ENCODE results near the gene IGSF1.

IGSF1 gene

GRCh38 chrX:131237363-131237762 is 51.7 kb downstream of the IGSF1 start:
- Histone ChIP-seq H3K4me1 (ENCODE audit: control insufficient read depth, insufficient read depth, low read length) (no peaks in the 10 kb centered on the region), H3K27me3 (ENCODE audit: control insufficient read depth in 1 of 2, insufficient read depth in 2 of 2, low read length in 2 of 2) (peaks cover 0 to 4% of the 10 kb centered on the region in 2 donors)

GRCh38 chrX:131235768-131236545 is 53.1 kb downstream of the IGSF1 start:
- H3K4me3 ChIP-seq (ENCODE audit: low read length in 2 of 2) = no peak overlapping the region
- H3K36me3 ChIP-seq (ENCODE audit: control insufficient read depth in 2 of 2, insufficient read depth in 2 of 2, low read length in 2 of 2) = no peaks in the 10 kb centered on the region
- H3K9me3 ChIP-seq (ENCODE audit: control insufficient read depth in 2 of 2, low read length in 2 of 2) = no peaks in the 10 kb centered on the region
- no peaks in the 10 kb centered on the region for H3K4me1 ChIP-seq (ENCODE audit: control insufficient read depth, insufficient read depth, low read length)
- peaks cover 0 to 2% of the 10 kb centered on the region in 2 donors for H3K27me3 ChIP-seq (ENCODE audit: control insufficient read depth in 1 of 2, insufficient read depth in 2 of 2, low read length in 2 of 2)
- no peak overlapping the region for H3K27ac ChIP-seq (ENCODE audit: low read length)
- H3K9ac ChIP-seq (ENCODE audit: low read length in 2 of 2) = no peak overlapping the region

More at GRCh38 chrX:131237363-131237762, 51.7 kb downstream of the IGSF1 start:
- H3K27ac ChIP-seq (ENCODE audit: low read length) = no peak overlapping the region
- H3K9ac ChIP-seq (ENCODE audit: low read length in 2 of 2) = no peak overlapping the region
- no peaks in the 10 kb centered on the region for H3K9me3 ChIP-seq (ENCODE audit: control insufficient read depth in 2 of 2, low read length in 2 of 2)
- no peaks in the 10 kb centered on the region for H3K36me3 ChIP-seq (ENCODE audit: control insufficient read depth in 2 of 2, insufficient read depth in 2 of 2, low read length in 2 of 2)
- H3K4me3 ChIP-seq (ENCODE audit: low read length in 2 of 2) = no peak overlapping the region

- H3K9ac ChIP-seq (ENCODE audit: low read length in 2 of 2) = no peak overlapping the region
- peaks cover 0 to 8% of the 10 kb centered on the region in 2 donors for H3K27me3 ChIP-seq (ENCODE audit: control insufficient read depth in 1 of 2, insufficient read depth in 2 of 2, low read length in 2 of 2)
- no peaks in the 10 kb centered on the region for H3K9me3 ChIP-seq (ENCODE audit: control insufficient read depth in 2 of 2, low read length in 2 of 2)
- H3K36me3 ChIP-seq (ENCODE audit: control insufficient read depth in 2 of 2, insufficient read depth in 2 of 2, low read length in 2 of 2) = no peaks in the 10 kb centered on the region
- H3K4me1 ChIP-seq (ENCODE audit: control insufficient read depth, insufficient read depth, low read length) = no peaks in the 10 kb centered on the region
- H3K27ac ChIP-seq (ENCODE audit: low read length) = no peak overlapping the region
- no peak overlapping the region for H3K4me3 ChIP-seq (ENCODE audit: low read length in 2 of 2)
These were observed 61.5 kb downstream of the IGSF1 start for GRCh38 chrX:131227608-131228007.

GRCh38 chrX:131226591-131226990 is 62.5 kb downstream of the IGSF1 start:
- peaks cover 0 to 8% of the 10 kb centered on the region in 2 donors for H3K27me3 ChIP-seq (ENCODE audit: control insufficient read depth in 1 of 2, insufficient read depth in 2 of 2, low read length in 2 of 2)
- no peak overlapping the region for H3K9ac ChIP-seq (ENCODE audit: low read length in 2 of 2)
- no peak overlapping the region for H3K4me3 ChIP-seq (ENCODE audit: low read length in 2 of 2)

GRCh38 chrX:131225078-131225477 is 64.0 kb downstream of the IGSF1 start:
- H3K27me3 ChIP-seq (ENCODE audit: control insufficient read depth in 1 of 2, insufficient read depth in 2 of 2, low read length in 2 of 2) = peaks cover 0 to 8% of the 10 kb centered on the region in 2 donors
- no peaks in the 10 kb centered on the region for H3K4me1 ChIP-seq (ENCODE audit: control insufficient read depth, insufficient read depth, low read length)
- H3K9me3 ChIP-seq (ENCODE audit: control insufficient read depth in 2 of 2, low read length in 2 of 2) = no peaks in the 10 kb centered on the region
- H3K4me3 ChIP-seq (ENCODE audit: low read length in 2 of 2) = no peak overlapping the region
- H3K36me3 ChIP-seq (ENCODE audit: control insufficient read depth in 2 of 2, insufficient read depth in 2 of 2, low read length in 2 of 2) = no peaks in the 10 kb centered on the region
- no peak overlapping the region for H3K27ac ChIP-seq (ENCODE audit: low read length)
- H3K9ac ChIP-seq (ENCODE audit: low read length in 2 of 2) = no peak overlapping the region

More at GRCh38 chrX:131226591-131226990, 62.5 kb downstream of the IGSF1 start:
- no peak overlapping the region for H3K27ac ChIP-seq (ENCODE audit: low read length)
- H3K36me3 ChIP-seq (ENCODE audit: control insufficient read depth in 2 of 2, insufficient read depth in 2 of 2, low read length in 2 of 2) = no peaks in the 10 kb centered on the region
- no peaks in the 10 kb centered on the region for H3K9me3 ChIP-seq (ENCODE audit: control insufficient read depth in 2 of 2, low read length in 2 of 2)
- H3K4me1 ChIP-seq (ENCODE audit: control insufficient read depth, insufficient read depth, low read length) = no peaks in the 10 kb centered on the region

Measured in stomach smooth muscle (tissue), 2 donors.